AG04449 (cell line): ENCODE data around the gene LHFPL3.

ENCODE experiments used
- CTCF ChIA-PET: fragments of 350-600 bp; formaldehyde crosslinking; extraction: SDS; loops from one replicate; lab custom pipeline; 2021; ENCODE audit warnings: antibody characterized with exemption; lab: Yijun Ruan, JAX
- POLR2A ChIA-PET: fragments of 400-600, 350-600 bp; formaldehyde crosslinking; extraction: SDS; loops from one replicate; lab custom pipeline; 2020; ENCODE audit warnings: antibody characterized with exemption, inconsistent platforms; lab: Yijun Ruan, JAX
- DNase-seq: peaks from one replicate; pipeline ENCODE4 v3.0.0-alpha.2; 2010; ENCODE audit warnings: low read depth, low spot score
- H3K4me3 ChIP-seq: 2 replicates; pipeline ENCODE4 v1.5.1; 2011; ENCODE audit warnings: low read depth, mild to moderate bottlenecking, control low read depth, low read length
- TF ChIP-seq, protein P1 (sequence below): IDR thresholded peaks from one replicate; pipeline ENCODE4 v1.5.1; 2011; ENCODE audit warnings: mild to moderate bottlenecking, moderate library complexity, low read length, control low read depth, inconsistent platforms; ENCODE audit not compliant: insufficient read depth; ENCODE audit errors: missing control alignments

The LHFPL3 gene

DNA sequence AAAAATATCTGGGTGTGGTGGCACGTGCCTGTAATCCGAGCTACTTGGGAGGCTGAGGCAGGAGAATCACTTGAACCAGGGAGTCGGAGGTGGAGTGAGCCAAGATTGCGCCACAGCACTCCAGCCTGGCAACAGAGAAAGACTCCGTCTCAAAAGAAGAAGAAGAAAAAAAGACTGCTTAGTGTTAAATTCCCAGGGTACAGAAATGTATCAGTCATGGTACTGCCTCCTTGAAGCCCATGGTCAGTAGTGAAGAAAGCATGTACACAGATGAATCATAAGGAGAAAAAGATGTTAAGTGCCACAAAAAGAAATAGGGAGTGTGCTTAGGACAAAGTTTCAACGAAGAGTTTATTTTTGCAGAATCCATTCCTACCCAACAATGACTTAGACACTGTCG, 623.1 kb downstream of the LHFPL3 start:
- H3K4me3 ChIP-seq: no peak overlapping the region
- POLR2A ChIA-PET: no interaction called here
- TF ChIP-seq, protein P1, sequence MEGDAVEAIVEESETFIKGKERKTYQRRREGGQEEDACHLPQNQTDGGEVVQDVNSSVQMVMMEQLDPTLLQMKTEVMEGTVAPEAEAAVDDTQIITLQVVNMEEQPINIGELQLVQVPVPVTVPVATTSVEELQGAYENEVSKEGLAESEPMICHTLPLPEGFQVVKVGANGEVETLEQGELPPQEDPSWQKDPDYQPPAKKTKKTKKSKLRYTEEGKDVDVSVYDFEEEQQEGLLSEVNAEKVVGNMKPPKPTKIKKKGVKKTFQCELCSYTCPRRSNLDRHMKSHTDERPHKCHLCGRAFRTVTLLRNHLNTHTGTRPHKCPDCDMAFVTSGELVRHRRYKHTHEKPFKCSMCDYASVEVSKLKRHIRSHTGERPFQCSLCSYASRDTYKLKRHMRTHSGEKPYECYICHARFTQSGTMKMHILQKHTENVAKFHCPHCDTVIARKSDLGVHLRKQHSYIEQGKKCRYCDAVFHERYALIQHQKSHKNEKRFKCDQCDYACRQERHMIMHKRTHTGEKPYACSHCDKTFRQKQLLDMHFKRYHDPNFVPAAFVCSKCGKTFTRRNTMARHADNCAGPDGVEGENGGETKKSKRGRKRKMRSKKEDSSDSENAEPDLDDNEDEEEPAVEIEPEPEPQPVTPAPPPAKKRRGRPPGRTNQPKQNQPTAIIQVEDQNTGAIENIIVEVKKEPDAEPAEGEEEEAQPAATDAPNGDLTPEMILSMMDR: no peak
- CTCF ChIA-PET: no interaction called here
- DNase-seq: no peak

DNA sequence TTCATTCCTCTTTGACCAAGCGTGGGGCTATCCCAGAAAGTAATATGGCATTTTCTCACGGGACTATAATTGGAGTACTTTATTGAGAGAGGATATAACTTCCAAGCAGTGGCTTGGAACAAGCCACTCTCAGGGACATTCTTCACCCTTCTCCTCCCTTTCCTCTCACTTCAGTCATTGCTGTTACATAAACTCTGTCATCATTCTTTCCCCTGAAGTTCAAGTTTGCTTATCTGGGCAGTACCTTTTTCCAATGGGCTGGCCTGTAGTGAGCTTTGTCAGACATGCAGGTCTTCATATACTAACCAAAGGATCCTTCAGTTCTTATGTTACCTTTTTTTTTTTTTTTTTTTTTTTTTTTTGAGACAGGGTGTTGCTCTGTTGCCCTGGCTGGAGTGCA, 626.9 kb downstream of the LHFPL3 start:
- TF ChIP-seq, protein P1: no peak
- ChIA-PET POLR2A (no interaction called here), CTCF (interaction anchor here (1.2 to 1.6 kb wide), 2 partner anchors 26 to 28 kb away, joined by 3 read pairs; no protein-coding TSS in a partner anchor)
- H3K4me3 ChIP-seq: no peak overlapping the region
- no peak for DNase-seq
